Gastroesophageal sphincter (tissue), 3 donors: Measurements from ENCODE around the gene FOXK2.

Experiments used
- CTCF ChIP-seq, 4 experiments: fragments of 200-600 bp in 2 of 4; fragments of 450-650 bp in 2 of 4; sonication (generic) in 1 of 4; IDR thresholded peaks; one replicate each; pipeline ENCODE4 v1.5.1; 2017 to 2019; ENCODE audit warnings: antibody characterized with exemption in 4 of 4, mild to moderate bottlenecking in 2 of 4, moderate library complexity in 2 of 4
- POLR2A ChIP-seq, 2 donors: fragments of 450-650 bp; IDR thresholded peaks; one replicate each; pipeline ENCODE4 v1.6.1; 2017; ENCODE audit warnings: antibody characterized with exemption in 2 of 2, mild to moderate bottlenecking in 2 of 2, moderate library complexity in 1 of 2

DNA sequence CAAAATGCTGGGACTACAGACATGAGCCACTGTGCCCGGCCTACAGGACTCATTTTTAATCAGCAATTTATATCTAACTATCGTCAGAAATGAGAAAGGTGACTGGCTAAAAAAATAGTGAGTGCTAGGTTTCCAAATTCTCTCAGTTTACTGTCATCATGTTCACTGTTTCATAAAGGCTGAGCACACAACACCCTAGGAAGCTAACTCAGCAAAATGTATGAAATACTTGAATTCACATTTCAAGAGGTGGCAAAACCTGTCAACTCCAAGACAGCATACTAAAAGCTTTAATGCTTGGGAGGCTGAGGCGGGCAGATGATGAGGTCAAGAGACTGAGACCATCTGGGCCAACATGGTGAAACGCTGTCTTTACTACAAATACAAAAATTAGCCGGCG is 112.0 kb downstream of the FOXK2 start:
- TF ChIP-seq CTCF (IDR thresholded peaks at IDR 0.05): no peak
- TF ChIP-seq POLR2A (IDR thresholded peaks at IDR 0.05): no peak
